HG02678 (cell line): ENCODE results near the gene CCL8.

Source experiments
- ATAC-seq: cut with Tn5 transposase; IDR thresholded peaks from one replicate; pipeline ENCODE4 v1.9.1; 2021; ENCODE audit warnings: mild to moderate bottlenecking, moderate library complexity; ENCODE audit not compliant: unreplicated experiment

CCL8 gene

GRCh38 chr17:34366529-34367107 is 47.4 kb downstream of the CCL8 start:
- ATAC-seq = no peak

DNA sequence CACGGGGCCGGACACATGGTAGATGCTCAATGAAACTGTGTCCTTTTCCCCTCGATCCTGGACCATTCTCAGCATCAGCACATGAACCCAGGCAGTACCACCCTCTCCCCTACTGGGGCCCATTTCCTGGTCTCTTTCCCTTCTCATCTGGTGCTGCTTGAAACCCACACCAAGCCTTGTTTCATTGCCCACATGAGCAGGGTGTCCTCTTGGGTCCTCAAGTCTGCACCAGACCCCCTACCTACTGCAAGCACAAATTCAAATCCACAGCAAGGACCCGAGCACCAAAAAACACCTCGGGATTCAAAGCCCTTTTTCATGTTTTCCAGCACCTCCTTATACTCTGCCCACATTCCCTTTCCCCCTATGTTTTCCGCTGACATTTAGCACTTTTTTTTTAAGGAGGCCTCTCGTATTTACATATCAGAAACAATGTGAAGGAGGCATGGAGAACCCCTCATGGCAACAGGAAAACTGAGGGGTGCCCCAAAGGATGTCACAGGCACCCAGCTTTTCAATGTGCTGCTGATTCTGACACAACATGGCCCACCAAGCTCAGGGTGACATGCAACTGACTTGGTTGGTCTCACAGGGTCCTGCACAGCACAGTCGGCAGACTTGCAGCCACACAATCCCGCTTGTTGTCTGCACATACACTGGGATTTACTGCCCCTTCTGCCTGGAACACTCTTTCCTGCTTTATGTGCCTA is 48.4 kb downstream of the CCL8 start:
- no peak for ATAC-seq

DNA sequence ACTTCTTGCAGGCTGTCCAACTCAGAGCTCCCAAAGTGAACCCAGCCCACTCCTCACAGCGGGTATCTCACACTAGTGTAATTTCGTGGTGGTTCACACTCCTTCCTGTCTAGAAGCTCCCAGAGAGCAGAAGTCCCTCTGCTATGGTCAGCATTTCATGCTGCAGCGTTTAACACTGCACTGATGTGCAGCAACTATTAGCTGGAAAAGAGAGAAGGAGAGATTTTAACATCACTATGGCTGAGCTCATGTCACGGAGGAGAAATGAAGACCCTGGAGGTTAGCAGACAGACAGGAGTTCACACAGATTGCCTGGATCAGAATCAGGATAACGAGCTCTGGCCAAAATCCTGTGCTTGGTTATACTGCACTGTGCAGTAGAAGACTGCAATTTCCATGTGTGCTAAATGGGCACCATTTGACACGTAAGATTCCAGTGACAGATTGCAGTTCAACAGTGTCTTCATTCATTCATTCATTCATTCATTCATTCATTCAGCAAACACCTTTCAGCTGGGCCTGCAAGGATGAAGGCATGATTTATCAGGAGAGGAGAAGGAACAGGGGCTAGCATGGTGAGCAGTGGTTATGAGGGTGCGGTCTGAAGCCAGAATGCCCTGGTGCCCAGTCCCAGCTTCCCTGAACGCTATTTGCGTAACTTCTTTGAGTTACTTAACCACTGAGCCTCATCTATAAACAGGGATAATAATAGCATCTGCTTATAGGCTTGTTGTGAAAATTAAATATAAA is 49.1 kb downstream of the CCL8 start:
- no peak for ATAC-seq

DNA sequence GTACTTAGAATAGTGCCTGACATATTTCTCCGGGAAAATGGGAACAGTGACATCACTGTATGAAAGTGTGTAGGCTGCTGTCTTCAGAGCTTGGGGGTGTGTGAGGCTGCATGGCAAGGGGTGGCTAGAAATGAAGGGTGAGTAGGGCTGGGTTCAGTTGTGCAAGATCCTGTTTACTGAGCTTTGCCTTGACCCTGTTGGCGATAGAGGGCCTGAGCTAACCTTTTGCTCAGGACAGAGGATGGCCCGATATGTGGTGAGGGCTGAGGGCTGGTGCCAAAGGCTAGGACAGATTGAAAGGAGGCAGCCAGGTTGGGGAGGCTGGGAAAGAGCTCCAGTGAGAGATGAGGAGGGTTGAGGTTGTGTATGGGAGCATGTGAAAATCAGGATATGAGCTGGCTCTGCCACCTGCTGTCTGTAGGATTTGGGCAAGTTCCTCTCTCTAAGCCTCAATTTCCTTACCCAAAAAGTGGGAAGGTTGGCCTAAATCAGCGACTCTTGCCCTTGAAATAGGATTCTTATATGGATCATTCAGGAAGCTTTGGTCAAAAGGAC is 49.8 kb downstream of the CCL8 start:
- no peak for ATAC-seq

DNA sequence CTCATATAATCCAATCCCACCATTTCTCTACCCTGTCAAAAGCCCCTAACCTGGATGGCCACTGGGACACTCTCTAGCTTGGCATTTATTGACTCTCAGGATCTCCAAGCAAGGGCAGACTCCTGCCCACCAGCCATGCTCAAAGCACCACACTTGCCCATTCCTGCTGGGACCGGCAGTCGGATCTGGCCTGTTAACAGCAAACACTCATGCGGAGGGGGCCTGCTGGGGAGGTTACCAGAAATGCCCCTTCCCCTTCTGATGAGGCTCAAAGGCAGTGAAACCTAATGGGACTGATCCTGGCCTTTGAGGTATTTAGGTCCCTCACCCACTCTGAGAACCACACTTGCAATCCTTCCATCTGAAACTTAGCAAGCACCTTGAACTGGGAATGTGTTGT is 50.3 kb downstream of the CCL8 start:
- ATAC-seq = no peak

DNA sequence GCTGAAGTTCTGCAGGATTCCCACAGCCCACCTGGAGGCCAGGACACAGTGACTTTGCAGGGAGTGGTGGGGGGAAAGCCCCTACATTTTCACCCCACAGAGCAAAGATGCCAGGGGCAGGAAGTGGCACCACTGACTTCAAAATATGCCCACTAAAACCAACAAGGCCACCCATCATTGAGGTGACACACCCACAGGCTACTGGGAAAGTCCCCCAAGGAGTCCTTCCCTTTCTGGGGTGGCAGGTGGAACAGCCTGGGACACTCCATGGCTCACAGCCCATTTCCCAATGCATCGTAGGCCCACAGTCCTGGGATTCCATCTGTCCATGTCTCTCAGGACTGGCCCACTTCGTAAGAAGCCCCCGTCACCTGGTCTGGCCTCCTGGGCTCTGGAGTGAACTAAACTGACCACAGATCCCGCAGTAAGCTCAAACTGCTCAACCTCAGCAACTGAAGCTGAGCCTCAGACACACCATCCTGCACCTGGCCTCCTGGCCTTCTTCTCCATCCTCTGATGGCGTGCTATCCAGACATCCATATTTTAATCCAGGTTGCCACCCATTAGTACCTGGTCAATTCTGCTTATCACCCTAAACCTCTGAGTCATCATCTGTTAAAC is 51.3 kb downstream of the CCL8 start:
- no peak for ATAC-seq

DNA sequence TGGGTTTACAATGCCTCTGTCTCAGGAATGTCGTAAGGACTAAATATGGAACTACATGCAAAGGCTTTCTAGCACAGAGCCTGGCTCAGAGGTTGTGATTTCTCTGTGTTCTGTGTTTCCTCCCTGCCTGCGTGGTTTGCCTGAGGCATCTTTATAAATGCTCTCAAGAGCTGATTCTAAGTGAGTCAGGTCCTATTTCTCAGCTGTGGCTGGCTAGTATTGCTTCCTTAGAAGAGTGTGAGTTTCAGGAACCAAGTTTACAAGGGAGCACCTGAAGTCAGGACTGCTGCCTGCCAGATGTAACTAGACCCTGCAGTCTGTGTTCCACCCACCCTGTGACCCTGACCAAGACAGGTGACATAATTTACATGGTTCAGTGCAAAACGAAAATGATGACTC is 51.8 kb downstream of the CCL8 start:
- no peak for ATAC-seq
